GM19372 (cell line): ENCODE results near the gene MYO18A.

Source experiments
- ATAC-seq: cut with Tn5 transposase; IDR thresholded peaks from one replicate; pipeline ENCODE4 v1.9.1; 2021; ENCODE audit warnings: mild to moderate bottlenecking, low read depth, moderate library complexity; ENCODE audit not compliant: unreplicated experiment

The MYO18A gene

DNA sequence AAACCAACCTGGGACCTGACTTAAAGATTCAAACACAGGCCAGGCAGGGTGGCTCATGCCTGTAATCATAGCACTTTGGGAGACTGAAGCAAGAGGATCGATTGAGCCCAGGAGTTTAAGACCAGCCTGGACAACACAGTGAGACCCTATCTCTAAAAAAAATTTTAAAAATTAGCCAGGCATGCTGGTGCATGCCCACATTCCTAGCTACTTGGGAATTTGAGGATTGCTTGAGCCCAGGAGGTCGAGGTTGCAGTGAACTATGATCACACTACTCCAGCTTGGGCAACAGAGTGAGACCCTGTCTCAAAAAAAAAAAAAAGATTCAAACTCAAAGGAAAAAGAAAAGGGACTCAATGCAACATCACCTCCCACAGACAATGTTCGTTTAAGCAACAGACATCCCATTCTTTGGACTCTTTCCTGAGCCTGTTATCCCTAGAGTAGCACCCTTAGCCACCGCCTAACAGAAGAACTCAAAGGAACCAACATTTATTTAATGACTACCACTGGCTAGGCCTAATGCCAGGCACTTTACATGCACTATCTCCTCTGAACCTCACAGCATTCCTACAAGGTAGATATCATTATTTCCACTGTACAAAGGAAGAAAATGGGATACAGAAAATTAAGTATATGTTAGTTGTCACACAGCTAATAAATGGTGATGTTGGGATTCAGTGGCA is 12.7 kb downstream of the MYO18A start:
- no peak for ATAC-seq

DNA sequence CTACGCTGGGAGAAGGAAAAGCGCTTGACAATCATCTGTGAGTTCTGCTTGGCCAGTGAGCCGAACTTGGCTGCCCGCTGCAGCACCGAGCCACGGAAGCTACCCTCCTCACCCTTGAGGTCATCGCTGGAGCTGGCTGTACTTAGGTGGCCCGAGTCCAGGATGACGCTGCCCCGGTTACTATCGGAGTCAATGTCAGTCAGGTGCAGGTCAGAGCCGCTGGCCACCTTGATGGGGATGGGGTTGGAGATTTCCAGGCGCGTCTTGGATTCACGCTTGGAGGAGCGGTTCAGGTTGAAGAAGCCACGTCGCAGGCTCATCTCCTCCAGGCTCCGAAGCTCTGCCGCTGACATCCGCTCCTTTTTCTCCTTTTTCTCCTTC is 13.7 kb downstream of the MYO18A start:
- ATAC-seq: no peak

DNA sequence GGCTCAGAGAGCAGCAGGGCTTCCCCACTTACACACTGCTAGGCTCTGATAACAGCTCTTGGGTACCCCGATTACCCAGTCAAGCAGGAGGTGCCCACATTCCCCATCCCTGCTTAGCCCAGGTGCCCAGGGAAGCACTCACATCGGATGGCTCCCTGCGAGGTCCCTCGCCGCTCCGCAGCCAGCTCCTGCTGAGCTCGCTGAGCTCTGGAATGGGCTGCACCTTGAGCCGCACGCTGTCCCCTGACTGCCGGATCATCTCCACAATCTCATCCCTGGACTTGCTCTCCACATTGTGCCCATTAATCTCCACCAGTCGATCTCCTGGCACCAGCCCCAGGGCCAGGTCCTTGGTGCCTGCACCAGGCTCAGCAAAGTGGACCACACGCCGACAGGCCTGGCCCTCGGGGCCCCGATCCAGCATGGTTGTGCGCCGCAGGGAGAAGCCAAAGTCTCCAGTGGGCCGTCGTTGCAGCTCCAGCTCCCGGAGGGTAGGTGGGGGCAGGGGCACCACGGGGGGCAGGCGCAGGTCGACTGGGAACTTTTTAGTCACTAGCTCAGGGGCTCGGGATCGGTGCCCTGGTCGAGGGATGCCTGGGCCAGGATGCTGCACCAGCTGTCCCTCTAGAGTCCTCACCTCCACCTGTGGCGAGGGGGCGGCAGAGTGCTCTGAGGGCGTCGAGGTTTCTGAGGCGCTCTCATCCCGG is 14.2 kb downstream of the MYO18A start:
- ATAC-seq: no peak

DNA sequence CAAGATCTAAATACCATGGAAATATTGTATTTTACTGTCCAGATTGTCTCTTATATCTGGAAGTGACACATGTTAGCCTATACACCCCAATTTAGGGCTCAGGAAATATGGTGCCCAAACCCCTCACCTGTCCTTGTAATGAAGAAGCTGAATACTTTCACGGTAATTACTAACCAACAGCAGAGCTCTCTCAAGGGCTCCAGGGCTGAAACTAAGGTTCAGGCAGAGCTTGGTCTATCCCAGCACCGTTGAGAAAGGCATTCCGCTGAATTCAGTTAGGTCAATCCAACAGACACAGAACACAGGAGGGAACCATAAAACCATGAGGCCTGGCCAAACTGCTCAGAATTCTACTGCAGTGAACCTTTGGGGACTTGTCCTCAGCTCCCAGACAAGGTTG is 14.9 kb downstream of the MYO18A start:
- no peak for ATAC-seq

DNA sequence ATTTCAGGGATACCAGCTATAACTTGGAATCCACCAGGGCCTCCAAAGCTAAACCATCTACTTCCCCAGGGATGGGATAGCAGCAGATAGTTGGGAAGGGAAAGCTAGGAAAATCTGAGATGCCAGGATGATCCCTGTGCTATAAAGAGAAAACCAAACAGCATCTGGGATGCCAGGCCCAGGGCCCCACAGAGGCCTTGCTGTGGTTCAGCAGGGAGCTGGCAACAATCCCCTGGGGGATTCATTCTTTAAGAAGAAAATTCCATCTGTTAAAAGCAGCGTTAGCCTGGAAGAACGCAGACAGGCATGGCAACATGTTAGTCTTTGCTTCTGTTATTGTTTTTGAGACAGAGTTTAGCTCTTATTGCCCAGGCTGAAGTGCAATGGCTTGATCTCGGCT is 16.6 kb downstream of the MYO18A start:
- no peak for ATAC-seq

DNA sequence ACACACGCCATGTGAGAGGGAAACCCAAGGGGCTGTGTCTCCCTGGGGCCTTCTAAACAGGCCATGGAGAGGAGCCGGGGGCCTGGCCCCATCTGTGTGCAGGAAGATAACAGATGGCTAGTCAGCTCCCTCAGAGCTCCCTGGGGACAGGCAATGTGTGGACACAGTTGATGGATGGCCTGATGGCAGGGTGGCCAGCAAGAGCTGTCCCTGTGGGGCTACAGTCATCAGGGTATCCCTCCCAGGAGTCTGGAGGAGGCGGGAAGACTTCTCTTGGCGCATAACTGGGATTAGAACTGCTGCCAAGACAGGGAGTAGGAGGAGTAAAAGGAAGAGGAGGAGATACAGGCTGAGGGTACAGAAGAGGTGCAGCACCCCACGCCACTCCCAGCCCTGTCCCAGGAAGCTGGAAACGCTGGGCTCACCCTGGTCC is 17.3 kb downstream of the MYO18A start:
- ATAC-seq: no peak

DNA sequence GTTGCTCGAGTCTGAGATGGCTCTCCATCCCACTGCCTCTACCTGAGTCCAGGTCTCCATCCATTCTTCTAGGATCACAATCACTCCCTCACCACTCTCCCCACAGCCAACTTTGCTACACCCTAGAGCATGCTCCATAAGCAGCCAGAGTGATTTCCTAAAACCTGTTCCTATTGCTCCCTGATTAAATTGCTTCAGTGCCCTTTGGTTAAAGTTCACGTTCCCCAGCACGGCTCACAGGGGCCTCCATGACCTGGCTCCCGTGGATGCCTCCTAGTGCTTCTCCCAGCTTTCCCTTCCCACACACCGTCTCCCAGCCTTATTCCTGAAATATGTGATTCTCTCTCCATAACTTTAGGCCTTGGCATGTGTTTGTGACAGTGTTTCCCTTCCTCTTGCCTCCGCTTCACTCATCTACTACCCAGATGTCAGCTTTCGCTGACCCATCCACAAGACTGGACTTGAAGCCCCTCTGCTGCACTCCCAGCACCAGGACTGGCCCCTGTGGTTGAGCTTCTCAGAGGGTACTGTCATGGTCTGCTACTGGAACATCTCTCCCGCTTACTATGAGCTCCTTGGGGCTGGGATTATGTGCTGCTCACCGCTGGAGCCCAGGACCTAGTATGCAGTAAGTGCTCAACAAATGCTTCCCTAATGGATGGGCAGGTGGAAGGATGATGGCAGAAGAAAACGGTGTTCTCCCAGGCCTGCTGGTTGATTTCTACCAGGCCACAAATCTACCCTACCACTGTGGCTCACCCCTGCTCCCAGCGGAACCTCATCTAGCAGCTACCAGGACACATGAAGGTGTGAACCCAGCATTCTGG is 17.9 kb downstream of the MYO18A start:
- ATAC-seq: no peak

DNA sequence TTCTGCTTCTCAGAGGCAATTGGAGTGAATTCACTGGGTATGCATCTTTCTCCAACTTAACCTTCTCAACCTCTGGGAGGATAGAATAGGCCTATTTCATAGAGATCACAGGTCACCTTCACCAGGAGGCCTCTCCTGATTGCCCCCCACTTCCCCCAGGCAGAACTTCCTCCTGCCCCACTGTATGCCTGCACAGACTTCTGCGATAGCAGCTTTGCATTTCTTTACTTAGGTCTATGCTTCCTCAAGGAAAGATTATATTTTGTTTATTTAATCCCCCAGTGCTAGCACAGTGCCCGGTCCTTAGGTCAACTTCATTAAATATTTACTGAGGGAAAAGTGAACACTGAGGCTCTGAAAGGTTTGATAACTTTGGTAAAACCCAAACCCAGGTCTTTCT is 19.9 kb downstream of the MYO18A start:
- ATAC-seq: no peak

DNA sequence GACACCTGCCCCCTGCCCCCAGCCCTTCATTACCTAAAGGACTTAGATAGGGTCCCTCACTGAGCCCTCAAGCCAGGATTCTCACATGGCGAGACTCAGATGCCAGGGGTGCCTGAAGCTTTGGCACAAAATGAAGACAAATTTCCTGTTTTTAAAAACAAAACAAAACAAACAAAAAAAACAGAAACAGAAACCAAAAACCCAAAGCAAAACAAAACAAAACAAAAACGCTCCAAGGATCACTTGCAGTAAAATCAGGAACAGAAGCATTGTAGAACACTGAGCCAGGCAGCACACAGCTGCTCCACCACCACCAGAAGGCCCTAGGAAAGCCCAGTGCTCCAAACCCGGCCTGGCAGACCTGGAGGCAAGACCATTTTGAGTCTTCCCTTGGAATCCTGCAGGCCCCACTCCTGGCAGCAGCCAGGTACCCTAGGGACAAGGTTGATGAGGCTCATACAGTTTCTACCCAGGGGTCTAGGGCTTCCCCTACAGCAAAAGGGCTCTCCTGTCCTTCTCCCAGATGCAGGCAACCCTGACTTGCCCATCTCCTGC is 20.8 kb downstream of the MYO18A start:
- ATAC-seq: no peak

DNA sequence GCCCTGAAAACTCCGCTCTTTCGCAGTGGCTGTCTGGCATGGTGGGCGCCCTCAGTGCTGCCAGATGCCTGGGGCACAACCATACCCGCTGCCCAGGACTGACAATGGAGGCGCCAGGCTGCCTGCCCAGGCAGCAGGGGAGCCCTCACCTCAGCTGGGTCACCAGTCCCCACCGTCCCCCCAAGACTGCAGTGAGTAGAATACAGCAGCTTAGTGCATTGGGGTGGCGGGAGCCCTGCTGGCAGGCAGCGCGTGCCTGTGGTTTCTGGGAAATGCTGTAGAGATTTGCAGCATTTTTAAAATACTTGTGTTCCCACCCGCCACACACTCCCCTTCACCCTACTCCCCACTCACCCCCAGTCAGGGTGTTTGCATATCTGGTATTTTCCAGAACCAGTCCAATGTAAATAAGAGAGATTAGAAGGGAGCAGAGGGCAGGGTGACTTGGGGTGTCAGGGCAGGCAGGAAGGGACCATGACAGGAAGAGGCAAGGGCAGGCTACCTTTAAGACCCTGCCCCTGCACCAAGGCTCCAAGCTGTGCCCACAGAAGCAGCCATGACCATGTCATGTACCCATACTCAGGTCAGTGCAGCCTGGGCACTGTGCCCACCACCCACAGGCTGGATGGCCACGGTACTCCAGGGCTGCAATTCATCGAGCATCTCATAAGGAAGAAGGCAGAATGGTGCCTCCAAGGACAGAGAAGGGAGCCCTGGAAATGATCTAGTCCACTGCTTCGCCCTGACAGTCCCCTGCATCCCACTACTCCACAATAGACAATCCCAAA is 21.5 kb downstream of the MYO18A start:
- ATAC-seq: no peak

DNA sequence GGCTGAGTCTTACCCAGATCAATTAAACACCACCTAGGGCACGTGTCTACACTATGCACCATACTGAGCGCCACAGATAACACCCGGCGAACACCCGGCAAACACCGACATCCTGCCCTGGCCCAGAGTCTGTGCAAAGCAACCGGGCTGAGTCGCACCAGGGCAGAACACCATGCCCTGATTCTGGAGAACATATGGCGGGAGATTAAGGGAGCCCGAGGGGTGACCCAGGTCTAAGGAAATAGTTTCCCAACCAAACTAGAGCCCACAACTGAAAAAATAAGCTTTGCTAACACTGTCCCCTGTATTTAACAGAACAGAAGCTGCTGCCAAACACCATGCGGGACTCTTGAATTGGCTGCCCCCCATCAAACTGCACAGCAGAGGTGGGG is 22.1 kb downstream of the MYO18A start:
- ATAC-seq: no peak

DNA sequence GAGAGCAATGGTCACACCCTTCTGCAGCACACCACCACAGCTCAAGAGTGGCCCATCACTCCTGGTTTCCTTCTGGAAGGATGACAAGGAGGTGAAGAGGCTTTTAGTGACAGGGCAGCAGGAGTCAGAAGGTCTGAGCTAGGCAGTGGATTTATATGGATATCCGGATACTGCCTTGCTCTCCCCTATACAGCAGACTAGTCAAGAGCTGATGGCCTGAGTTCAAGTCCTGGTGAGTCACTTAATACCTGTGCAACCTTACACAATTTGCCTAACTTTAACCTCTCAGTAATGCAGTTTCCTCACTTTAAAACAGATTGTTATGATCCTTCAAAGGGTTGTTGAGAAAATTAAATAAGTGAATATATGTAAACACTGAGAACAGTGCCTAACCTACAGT is 22.9 kb downstream of the MYO18A start:
- no peak for ATAC-seq

DNA sequence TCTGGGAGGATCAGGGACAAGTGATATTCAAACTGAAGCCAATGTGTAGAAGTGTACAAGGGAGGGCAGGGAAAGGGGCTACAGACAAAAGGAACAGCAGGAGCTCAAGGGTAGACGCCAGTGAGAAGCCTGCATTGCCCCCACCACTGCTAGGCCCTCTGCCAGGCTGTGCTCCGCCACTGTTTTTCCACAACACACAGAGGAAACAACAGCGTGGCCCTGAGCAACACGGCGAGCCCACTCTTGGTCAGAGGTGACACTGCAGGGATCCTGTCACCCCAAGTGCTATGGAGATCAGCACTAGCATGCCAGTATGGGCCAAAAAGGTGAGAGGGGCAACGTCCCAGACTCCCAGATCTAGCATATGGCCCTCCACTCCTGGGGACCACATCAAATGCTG is 23.4 kb downstream of the MYO18A start:
- ATAC-seq: no peak

DNA sequence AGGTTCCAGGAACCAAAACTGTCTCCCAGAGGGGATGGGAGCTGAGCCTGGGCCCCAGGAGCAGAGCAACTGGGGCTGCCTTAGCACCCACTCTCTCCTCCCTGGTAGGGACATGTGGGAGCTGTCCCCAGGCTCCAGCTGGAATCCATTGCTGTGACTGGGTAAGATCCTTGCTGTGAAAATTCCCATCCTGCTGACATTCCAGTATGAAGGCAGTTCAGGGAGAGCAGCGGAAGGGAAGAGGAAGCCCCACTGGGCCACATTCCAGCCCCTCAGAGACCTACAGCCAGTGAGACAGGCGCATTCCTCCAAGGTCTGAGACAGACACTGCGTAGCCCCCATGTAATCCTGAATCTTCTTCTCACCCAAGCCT is 24.2 kb downstream of the MYO18A start:
- ATAC-seq: no peak

DNA sequence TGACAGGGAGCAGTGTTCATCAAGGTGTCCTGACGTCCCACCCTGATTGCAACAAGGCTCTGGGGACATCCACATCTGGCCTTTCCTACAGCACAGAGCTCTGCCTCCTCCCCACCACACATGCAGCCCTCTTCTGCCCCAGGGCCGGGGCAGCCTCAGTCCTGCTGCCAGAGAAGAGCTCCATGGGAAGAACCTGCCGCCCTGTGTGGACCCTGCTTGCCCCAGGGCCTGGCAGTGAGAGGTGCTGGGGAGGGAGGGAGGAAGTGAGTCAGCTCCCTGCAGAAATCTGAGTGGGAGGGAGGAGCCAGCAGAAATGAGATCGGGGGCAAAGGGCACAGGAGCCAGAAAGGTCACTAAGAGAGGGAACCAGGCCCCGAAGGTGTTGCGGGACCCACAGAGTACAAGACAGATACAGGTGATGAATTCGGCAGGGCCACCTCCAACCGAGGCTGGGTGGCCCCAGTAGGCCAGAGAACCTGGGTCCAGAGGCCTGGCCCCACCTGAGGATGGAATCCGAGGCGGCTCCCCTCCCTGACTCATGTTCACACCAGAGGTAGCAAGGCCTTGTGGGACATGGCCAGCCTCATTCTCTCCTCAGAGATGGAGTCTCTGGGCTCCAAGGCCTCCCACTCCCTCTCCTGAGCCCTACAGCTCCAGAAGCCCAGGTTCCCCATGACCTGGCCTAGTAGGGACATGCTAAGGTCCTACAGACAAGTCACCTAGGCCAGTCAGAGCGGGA is 24.8 kb downstream of the MYO18A start:
- ATAC-seq: no peak

DNA sequence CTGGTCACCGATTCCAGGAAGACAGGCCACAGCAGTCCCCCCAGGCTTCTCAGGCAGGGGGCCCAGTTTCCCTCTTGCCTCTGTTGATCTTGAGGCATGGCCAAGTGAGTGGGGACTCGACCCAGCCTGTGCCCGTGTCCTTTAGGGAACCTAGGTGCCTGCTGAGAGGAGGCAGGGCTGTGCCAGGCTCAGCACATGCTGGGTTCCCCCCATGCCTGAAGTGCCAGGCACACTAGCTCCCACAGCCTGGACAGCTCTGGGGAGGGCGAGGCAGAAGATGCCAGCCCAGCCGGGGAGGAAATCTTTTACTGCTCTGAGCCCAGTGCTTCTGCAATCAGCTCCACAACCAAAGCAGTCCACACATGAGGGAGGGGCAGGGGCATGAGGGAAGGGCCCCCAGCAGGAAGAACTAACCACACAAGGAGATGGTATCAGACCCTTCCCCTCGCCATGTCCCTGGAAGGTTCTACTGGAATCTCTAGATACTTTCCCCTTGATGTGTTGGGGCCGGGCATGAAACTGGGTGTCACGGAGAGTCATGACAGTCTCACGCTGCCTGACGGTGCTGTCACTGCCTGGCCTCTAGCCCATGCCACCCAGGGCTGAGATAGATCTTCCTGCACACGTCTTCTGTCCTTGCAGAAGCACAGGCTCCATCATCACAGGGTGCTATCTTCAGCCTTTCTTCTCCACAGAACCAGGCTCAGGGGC is 25.5 kb downstream of the MYO18A start:
- no peak for ATAC-seq

DNA sequence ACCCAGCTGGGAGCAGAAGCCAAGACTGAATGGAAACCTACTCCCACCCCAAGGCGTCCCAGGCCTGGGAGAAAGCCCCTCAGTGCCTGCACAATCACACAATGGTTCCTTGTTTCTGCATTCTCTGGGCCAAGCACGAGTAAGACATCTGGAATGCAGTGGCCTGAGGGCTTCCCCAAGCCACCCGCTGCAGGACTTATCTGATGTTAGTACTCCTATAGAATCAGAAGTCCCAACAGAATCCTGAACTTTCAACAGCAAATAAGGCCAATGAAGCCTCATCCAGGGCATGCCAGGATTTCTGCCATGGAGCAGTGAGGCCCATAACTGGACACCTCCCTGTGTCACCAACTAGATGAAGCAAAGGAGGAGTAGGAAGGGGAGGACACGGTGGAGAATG is 28.6 kb downstream of the MYO18A start:
- ATAC-seq: no peak

DNA sequence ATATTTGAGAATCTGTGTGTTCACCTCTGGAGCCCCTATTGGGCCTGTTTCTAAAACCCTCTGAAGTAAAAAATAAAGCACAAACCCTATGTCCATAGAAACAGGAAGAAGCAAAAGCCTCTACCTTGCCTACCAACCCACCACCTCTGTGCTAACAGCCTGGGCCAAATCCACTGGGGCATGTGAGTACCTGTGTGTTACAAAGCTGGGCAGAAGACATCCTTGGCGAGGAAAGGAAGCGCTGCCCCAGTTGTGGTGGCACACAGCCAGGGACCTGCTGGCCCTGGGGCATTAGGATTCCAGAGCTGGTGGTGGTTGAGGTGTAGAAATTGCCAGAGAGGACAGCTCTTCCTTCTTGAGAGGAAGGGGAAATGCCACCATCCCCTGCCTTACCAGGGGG is 30.0 kb downstream of the MYO18A start:
- no peak for ATAC-seq

DNA sequence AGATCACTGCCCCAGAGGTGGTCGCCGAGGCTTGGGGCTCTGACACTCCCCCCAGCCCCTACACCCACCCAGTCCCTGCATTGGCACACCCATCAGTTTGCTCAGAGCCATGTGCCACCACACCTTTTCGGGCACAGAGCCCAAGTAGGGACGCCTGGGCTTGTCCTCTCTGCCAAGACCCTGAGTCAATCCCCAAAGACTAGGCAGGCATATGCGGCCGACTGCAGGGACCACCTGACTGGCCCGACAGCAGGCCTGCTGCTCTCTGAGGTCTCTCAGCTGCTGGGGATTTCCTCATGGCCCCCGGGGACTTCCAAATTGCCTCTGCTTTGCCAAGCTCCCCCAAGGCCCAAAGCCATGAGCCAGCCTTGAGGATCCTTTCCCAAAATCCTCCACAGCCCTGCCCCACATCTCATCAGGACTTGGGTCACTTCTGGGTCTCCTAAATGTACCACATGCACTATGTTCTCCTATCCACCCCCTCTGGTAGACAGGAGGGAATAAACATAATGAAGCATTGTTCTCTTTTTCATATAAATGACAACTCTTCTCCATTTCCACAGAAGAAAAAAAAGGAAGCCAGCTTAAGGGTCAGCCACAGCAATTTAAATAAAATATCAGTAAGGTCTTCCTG is 30.6 kb downstream of the MYO18A start:
- ATAC-seq: no peak
